ENCODE measurements around the gene ZEB1.
"Not testable (repeated sequence)": the region's sequence is repeated elsewhere in the genome, so short reads cannot be mapped to it uniquely, and the experiment has no call there.

Gene ZEB1

GRCh38 chr10:31343009-31343408 is 24.0 kb downstream of the ZEB1 start:
- Mint-ChIP-seq H3K9me3 (no peaks in the 10 kb centered on the region), H3K4me3 (peak overlapping the region; percentile 22), H3K27ac (peak overlapping the region; percentile 53), H3K36me3 (ENCODE audit: low read depth) (peaks cover 4% of the 10 kb centered on the region), H3K27me3 (ENCODE audit: low read depth) (no peaks in the 10 kb centered on the region), H3K4me1 (ENCODE audit: low read depth) (peaks cover 28% of the 10 kb centered on the region)

- Mint-ChIP-seq H3K4me3 (no peak overlapping the region), H3K27ac (no peak overlapping the region), H3K9me3 (no peaks in the 10 kb centered on the region), H3K27me3 (ENCODE audit: low read depth) (no peaks in the 10 kb centered on the region), H3K36me3 (ENCODE audit: low read depth) (peaks cover 3% of the 10 kb centered on the region), H3K4me1 (ENCODE audit: low read depth) (peaks cover 29% of the 10 kb centered on the region)
These were observed 24.5 kb downstream of the ZEB1 start for GRCh38 chr10:31343551-31343950.

- H3K27me3 Mint-ChIP-seq (ENCODE audit: low read depth) = no peaks in the 10 kb centered on the region
- H3K4me3 Mint-ChIP-seq = no peak overlapping the region
- no peaks in the 10 kb centered on the region for H3K9me3 Mint-ChIP-seq
- no peak overlapping the region for H3K27ac Mint-ChIP-seq
- no peaks in the 10 kb centered on the region for H3K36me3 Mint-ChIP-seq (ENCODE audit: low read depth)
- peaks cover 38% of the 10 kb centered on the region for H3K4me1 Mint-ChIP-seq (ENCODE audit: low read depth)
These were observed 26.9 kb downstream of the ZEB1 start for GRCh38 chr10:31345886-31346285.

GRCh38 chr10:31346953-31347352 is 27.9 kb downstream of the ZEB1 start:
- Mint-ChIP-seq H3K36me3 (ENCODE audit: low read depth) (no peaks in the 10 kb centered on the region), H3K27ac (no peak overlapping the region), H3K9me3 (no peaks in the 10 kb centered on the region), H3K27me3 (ENCODE audit: low read depth) (no peaks in the 10 kb centered on the region), H3K4me1 (ENCODE audit: low read depth) (peaks cover 38% of the 10 kb centered on the region), H3K4me3 (no peak overlapping the region)

GRCh38 chr10:31347705-31348104 is 28.7 kb downstream of the ZEB1 start:
- Mint-ChIP-seq H3K27ac (no peak overlapping the region), H3K36me3 (ENCODE audit: low read depth) (no peaks in the 10 kb centered on the region), H3K4me1 (ENCODE audit: low read depth) (peaks cover 45% of the 10 kb centered on the region), H3K9me3 (no peaks in the 10 kb centered on the region), H3K4me3 (peak overlapping the region; percentile 37), H3K27me3 (ENCODE audit: low read depth) (no peaks in the 10 kb centered on the region)

- H3K27me3 Mint-ChIP-seq (ENCODE audit: low read depth) = no peaks in the 10 kb centered on the region
- no peaks in the 10 kb centered on the region for H3K9me3 Mint-ChIP-seq
- no peaks in the 10 kb centered on the region for H3K36me3 Mint-ChIP-seq (ENCODE audit: low read depth)
- peaks cover 51% of the 10 kb centered on the region for H3K4me1 Mint-ChIP-seq (ENCODE audit: low read depth)
- no peak overlapping the region for H3K4me3 Mint-ChIP-seq
- H3K27ac Mint-ChIP-seq = no peak overlapping the region
These were observed 31.9 kb downstream of the ZEB1 start for GRCh38 chr10:31350891-31351290.

GRCh38 chr10:31352436-31353226 is 33.6 kb downstream of the ZEB1 start:
- Mint-ChIP-seq H3K9me3 (no peaks in the 10 kb centered on the region), H3K27ac (peak overlapping the region; percentile 31), H3K36me3 (ENCODE audit: low read depth) (peaks cover 3% of the 10 kb centered on the region), H3K27me3 (ENCODE audit: low read depth) (no peaks in the 10 kb centered on the region), H3K4me3 (no peak overlapping the region), H3K4me1 (ENCODE audit: low read depth) (peaks cover 42% of the 10 kb centered on the region)

- Mint-ChIP-seq H3K4me1 (ENCODE audit: low read depth) (peaks cover 39% of the 10 kb centered on the region), H3K36me3 (ENCODE audit: low read depth) (peaks cover 6% of the 10 kb centered on the region), H3K27me3 (ENCODE audit: low read depth) (no peaks in the 10 kb centered on the region), H3K9me3 (no peaks in the 10 kb centered on the region), H3K4me3 (no peak overlapping the region), H3K27ac (no peak overlapping the region)
These were observed 34.6 kb downstream of the ZEB1 start for GRCh38 chr10:31353574-31353973.

GRCh38 chr10:31358688-31359330 is 39.8 kb downstream of the ZEB1 start:
- no peaks in the 10 kb centered on the region for H3K27me3 Mint-ChIP-seq (ENCODE audit: low read depth)
- no peak overlapping the region for H3K27ac Mint-ChIP-seq
- H3K9me3 Mint-ChIP-seq = no peaks in the 10 kb centered on the region
- no peak overlapping the region for H3K4me3 Mint-ChIP-seq
- peaks cover 20% of the 10 kb centered on the region for H3K36me3 Mint-ChIP-seq (ENCODE audit: low read depth)
- H3K4me1 Mint-ChIP-seq (ENCODE audit: low read depth) = peaks cover 19% of the 10 kb centered on the region

GRCh38 chr10:31359979-31360378 is 41.0 kb downstream of the ZEB1 start:
- no peaks in the 10 kb centered on the region for H3K9me3 Mint-ChIP-seq
- H3K27ac Mint-ChIP-seq = no peak overlapping the region
- no peak overlapping the region for H3K4me3 Mint-ChIP-seq
- H3K4me1 Mint-ChIP-seq (ENCODE audit: low read depth) = peaks cover 16% of the 10 kb centered on the region
- peaks cover 20% of the 10 kb centered on the region for H3K36me3 Mint-ChIP-seq (ENCODE audit: low read depth)
- H3K27me3 Mint-ChIP-seq (ENCODE audit: low read depth) = no peaks in the 10 kb centered on the region

- not testable (repeated sequence) for H3K4me3 Mint-ChIP-seq; H3K27ac Mint-ChIP-seq; H3K9me3 Mint-ChIP-seq; H3K27me3 Mint-ChIP-seq (ENCODE audit: low read depth)
- H3K4me1 Mint-ChIP-seq (ENCODE audit: low read depth) = peaks cover 12% of the 10 kb centered on the region
- H3K36me3 Mint-ChIP-seq (ENCODE audit: low read depth) = peaks cover 20% of the 10 kb centered on the region
These were observed 42.5 kb downstream of the ZEB1 start for GRCh38 chr10:31361475-31361874.

GRCh38 chr10:31362023-31362641 is 43.1 kb downstream of the ZEB1 start:
- Mint-ChIP-seq H3K4me3 (no peak overlapping the region), H3K9me3 (no peaks in the 10 kb centered on the region), H3K27ac (no peak overlapping the region), H3K27me3 (ENCODE audit: low read depth) (no peaks in the 10 kb centered on the region), H3K36me3 (ENCODE audit: low read depth) (peaks cover 18% of the 10 kb centered on the region), H3K4me1 (ENCODE audit: low read depth) (peaks cover 11% of the 10 kb centered on the region)

GRCh38 chr10:31363696-31364095 is 44.7 kb downstream of the ZEB1 start:
- not testable (repeated sequence) for H3K9me3 Mint-ChIP-seq; H3K27me3 Mint-ChIP-seq (ENCODE audit: low read depth); H3K4me1 Mint-ChIP-seq (ENCODE audit: low read depth); H3K4me3 Mint-ChIP-seq
- Mint-ChIP-seq H3K36me3 (ENCODE audit: low read depth) (peaks cover 14% of the 10 kb centered on the region), H3K27ac (peak overlapping the region; percentile 63)

- H3K27ac Mint-ChIP-seq; H3K4me1 Mint-ChIP-seq (ENCODE audit: low read depth); H3K27me3 Mint-ChIP-seq (ENCODE audit: low read depth); H3K4me3 Mint-ChIP-seq; H3K9me3 Mint-ChIP-seq: not testable (repeated sequence)
- peaks cover 14% of the 10 kb centered on the region for H3K36me3 Mint-ChIP-seq (ENCODE audit: low read depth)
These were observed 45.2 kb downstream of the ZEB1 start for GRCh38 chr10:31364238-31364637.

- H3K9me3 Mint-ChIP-seq = no peaks in the 10 kb centered on the region
These were observed 47.7 kb downstream of the ZEB1 start for GRCh38 chr10:31366703-31367102.

More at GRCh38 chr10:31366703-31367102, 47.7 kb downstream of the ZEB1 start:
- no peaks in the 10 kb centered on the region for H3K27me3 Mint-ChIP-seq (ENCODE audit: low read depth)
- H3K36me3 Mint-ChIP-seq (ENCODE audit: low read depth) = peaks cover 9% of the 10 kb centered on the region
- no peak overlapping the region for H3K4me3 Mint-ChIP-seq
- H3K27ac Mint-ChIP-seq = no peak overlapping the region
- H3K4me1 Mint-ChIP-seq (ENCODE audit: low read depth) = peaks cover 9% of the 10 kb centered on the region
